GM13976 (cell line): ENCODE data around the gene OSBPL2.

Experiments used
- DNase-seq: peaks from one replicate; pipeline ENCODE4 v3.0.0; 2012; ENCODE audit warnings: low spot score
- CTCF ChIP-seq: IDR thresholded peaks from 2 replicates; pipeline ENCODE4 v1.5.1; 2012; ENCODE audit warnings: borderline replicate concordance, mild to moderate bottlenecking; ENCODE audit not compliant: insufficient read depth; ENCODE audit errors: extremely low read depth, missing control alignments, control extremely low read depth
- in situ Hi-C: fragments of 300-500 bp; cut with MboI; formaldehyde crosslinking; loops from one replicate; pipeline ENCODE4 v1.12.0; 2022; ENCODE audit warnings: low sequenced_read_pairs, mixed read lengths, inconsistent platforms; ENCODE audit not compliant: unreplicated experiment

OSBPL2 gene

GRCh38 chr20:62235001-62235776 is 3.1 kb upstream of the OSBPL2 start:
- in situ Hi-C loops, result no loop called here
- DNase-seq, result no peak
- no peak for TF ChIP-seq CTCF

GRCh38 chr20:62235777-62236157 is 2.6 kb upstream of the OSBPL2 start:
- no peak for TF ChIP-seq CTCF
- in situ Hi-C loops, result no loop called here
- DNase-seq, result no peak

- no peak for TF ChIP-seq CTCF
- no peak for DNase-seq
- in situ Hi-C loops, result no loop called here
Observed at GRCh38 chr20:62236200-62236599, 2.1 kb upstream of the OSBPL2 start.

GRCh38 chr20:62236766-62237513 is 1.4 kb upstream of the OSBPL2 start:
- no peak for DNase-seq
- in situ Hi-C loops, result no loop called here
- no peak for TF ChIP-seq CTCF

- no peak for DNase-seq
- TF ChIP-seq CTCF, result no peak
- in situ Hi-C loops, result no loop called here
Observed at GRCh38 chr20:62237514-62237800, 864 bp upstream of the OSBPL2 start.

- in situ Hi-C loops, result no loop called here
- no peak for TF ChIP-seq CTCF
- no peak for DNase-seq
Observed at GRCh38 chr20:62238569-62239277, 402 bp downstream of the OSBPL2 start.
